Right lobe of liver (tissue), 4 donors: ENCODE measurements around the gene ANP32E.
"Not testable (repeated sequence)": the region's sequence is repeated elsewhere in the genome, so short reads cannot be mapped to it uniquely, and the experiment has no call there.

Source experiments
- CTCF ChIP-seq, 4 donors: fragments of 200-600 bp in 3 of 4; fragments of 450-650 bp in 1 of 4; IDR thresholded peaks; one replicate each; pipeline versions ENCODE4 v1.5.1 to v1.8.0; 2016 to 2022; ENCODE audit warnings: antibody characterized with exemption in 4 of 4, mild to moderate bottlenecking in 2 of 4
- POLR2A ChIP-seq: fragments of 450-650 bp; IDR thresholded peaks from one replicate; pipeline ENCODE4 v1.6.1; 2017; ENCODE audit warnings: antibody characterized with exemption, mild to moderate bottlenecking
- donor health status: DM: no; HTN: no; CAD: no.
- donor health status: DM: no; HTN: no; CAD: no.
- donor health status: DM: no; HTN: yes; CAD: no.

GRCh38 chr1:150208460-150208859, 27.5 kb downstream of the ANP32E start:
- TF ChIP-seq CTCF (IDR thresholded peaks at IDR 0.05); POLR2A: not testable (repeated sequence)
